AG09309 (cell line): ENCODE data around the gene EYA4.

ENCODE experiments used
- DNase-seq: peaks from one replicate; pipeline ENCODE4 v3.0.0-alpha.2; 2010; ENCODE audit warnings: low read depth
- H3K4me3 ChIP-seq: 2 replicates; pipeline ENCODE4 v1.5.1; 2011; ENCODE audit warnings: mild to moderate bottlenecking, low read depth, low read length, moderate library complexity; ENCODE audit not compliant: control insufficient read depth
- CTCF ChIP-seq: IDR thresholded peaks from 2 replicates; pipeline ENCODE4 v1.5.1; 2011; ENCODE audit warnings: mild to moderate bottlenecking, low read depth, low read length, inconsistent platforms; ENCODE audit not compliant: insufficient read depth, control insufficient read depth; ENCODE audit errors: missing control alignments

Gene EYA4

GRCh38 chr6:133359760-133360159 lies 118.6 kb downstream of the EYA4 start:
- no peak for DNase-seq
- no peak overlapping the region for H3K4me3 ChIP-seq
- TF ChIP-seq CTCF, result no peak

DNA sequence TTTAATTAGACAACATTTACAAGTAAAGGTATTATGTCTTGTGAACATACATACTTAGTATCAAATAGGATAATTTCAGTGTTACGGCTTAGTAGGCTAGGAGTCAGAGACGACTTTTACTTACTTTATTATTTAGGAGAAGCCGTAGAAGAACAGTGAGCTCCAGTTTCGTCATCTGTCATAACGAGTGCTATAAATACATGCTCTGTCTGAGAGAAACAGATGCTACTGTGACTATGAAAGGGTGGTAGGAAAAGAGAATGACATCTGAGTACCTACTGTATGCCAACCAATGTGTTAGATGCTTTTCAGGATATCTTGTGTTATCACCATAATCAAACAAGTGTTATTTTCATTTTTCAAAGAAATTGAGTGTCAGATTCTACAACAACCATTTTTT lies 119.0 kb downstream of the EYA4 start:
- DNase-seq, result no peak
- TF ChIP-seq CTCF, result no peak
- H3K4me3 ChIP-seq, result no peak overlapping the region

GRCh38 chr6:133362813-133363212 lies 121.7 kb downstream of the EYA4 start:
- H3K4me3 ChIP-seq, result no peak overlapping the region
- DNase-seq, result no peak
- no peak for TF ChIP-seq CTCF

DNA sequence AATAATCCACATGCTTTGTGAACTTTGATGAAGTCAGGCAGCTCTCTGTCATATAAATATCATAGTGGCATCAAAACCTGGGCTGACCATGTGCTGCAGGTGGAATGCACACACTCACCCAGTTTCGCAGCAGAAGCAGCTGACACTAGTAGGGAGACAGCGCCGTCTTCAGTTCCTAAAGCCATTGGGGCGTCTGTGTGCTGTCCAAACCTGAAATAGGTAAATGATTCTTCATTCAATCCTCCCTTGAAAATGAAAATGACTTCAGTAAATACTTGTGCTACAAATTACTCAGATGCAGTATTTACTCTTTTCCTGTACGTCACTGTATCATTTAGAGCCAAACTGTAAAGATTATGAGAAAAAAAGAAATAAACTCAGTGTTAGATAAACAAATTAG lies 127.5 kb downstream of the EYA4 start:
- no peak for TF ChIP-seq CTCF

GRCh38 chr6:133369773-133370272 lies 128.7 kb downstream of the EYA4 start:
- no peak for DNase-seq
- no peak for TF ChIP-seq CTCF
- H3K4me3 ChIP-seq, result no peak overlapping the region

More for the DNA sequence above, 127.5 kb downstream of the EYA4 start:
- no peak overlapping the region for H3K4me3 ChIP-seq
- no peak for DNase-seq

- no peak for DNase-seq
- no peak for TF ChIP-seq CTCF
- H3K4me3 ChIP-seq, result no peak overlapping the region
Measured at GRCh38 chr6:133376743-133377142, 135.6 kb downstream of the EYA4 start.

DNA sequence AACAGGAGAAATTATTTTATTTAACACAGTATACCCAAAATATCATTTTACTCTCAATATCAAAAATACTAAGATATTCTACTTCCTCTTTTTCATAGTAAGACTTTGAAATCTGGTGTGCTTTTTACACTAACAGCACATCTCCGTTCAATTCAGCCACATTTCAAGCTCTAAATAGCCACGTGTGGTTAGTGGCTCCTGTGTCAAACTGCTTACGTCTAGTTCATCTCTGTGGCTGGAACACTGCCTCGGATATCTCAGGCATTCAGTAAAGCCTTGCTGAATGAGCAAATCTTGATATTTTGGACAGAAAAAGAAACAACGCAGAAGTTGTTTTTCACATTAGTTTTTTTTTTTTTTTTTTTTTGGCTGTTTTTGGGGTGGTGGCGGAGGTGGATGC lies 136.1 kb downstream of the EYA4 start:
- no peak for DNase-seq
- TF ChIP-seq CTCF, result no peak
- H3K4me3 ChIP-seq, result no peak overlapping the region
